SIG-M5 treated with dmso at 0.1 percent for 504 hours (cell line): Measurements from ENCODE around the gene FAM13A.

Experiments used
- DNase-seq: peaks from one replicate; lab custom pipeline; 2025; ENCODE audit not compliant: unreplicated experiment; lab: John Stamatoyannopoulos, UW

FAM13A gene

GRCh38 chr4:88693792-88694191 is 363.2 kb downstream of the FAM13A start:
- no peak for DNase-seq

- no peak for DNase-seq
These were observed 366.6 kb downstream of the FAM13A start for GRCh38 chr4:88690355-88690754.

DNA sequence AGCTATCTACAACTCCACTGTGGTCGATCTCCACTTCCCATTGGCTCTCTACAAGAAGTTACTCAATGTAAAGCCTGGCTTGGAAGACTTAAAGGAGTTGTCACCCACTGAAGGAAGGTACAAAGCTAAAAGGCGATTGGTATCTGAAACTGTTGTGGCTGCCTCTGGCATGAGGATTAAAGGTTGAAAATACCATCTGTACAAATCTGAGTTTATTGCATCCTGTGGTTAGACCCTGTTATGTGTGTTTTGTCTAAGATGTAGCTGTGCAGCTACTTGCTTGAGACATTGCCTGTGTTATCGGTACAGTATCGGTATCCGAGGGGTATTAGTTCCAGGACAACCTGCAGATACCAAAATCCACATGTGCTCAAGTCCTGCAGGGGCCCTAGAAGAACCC is 375.8 kb downstream of the FAM13A start:
- no peak for DNase-seq
